Upper lobe of left lung (tissue), 6 donors: ENCODE measurements around the gene GEMIN2. TPM values are rescaled to one million over a fixed set of nuclear protein-coding genes. Genes with fewer than 3 reads are reported as not detected.
"Not testable (repeated sequence)": the region's sequence is repeated elsewhere in the genome, so short reads cannot be mapped to it uniquely, and the experiment has no call there.

ENCODE experiments used
- ATAC-seq, 2 donors: fragments of 200-7000 bp; cut with Tn5 transposase; one replicate each; pipeline ENCODE4 v1.9.1; 2022; ENCODE audit warnings: mild to moderate bottlenecking in 2 of 2, moderate library complexity in 2 of 2; ENCODE audit not compliant: low FRiP score in 2 of 2
- DNase-seq, 2 donors: peaks; one replicate each; pipeline ENCODE4 v3.0.0-alpha.2; 2019 to 2020
- H3K27ac ChIP-seq, 4 donors: fragments of 200-600 bp; sonication (generic); one replicate each; pipeline ENCODE4 v1.5.1; 2016 to 2019
- H3K27me3 ChIP-seq, 4 donors: fragments of 200-600 bp; sonication (generic); one replicate each; pipeline ENCODE4 v1.5.1; 2017 to 2019
- H3K36me3 ChIP-seq, 4 donors: fragments of 200-600 bp; sonication (generic); one replicate each; pipeline ENCODE4 v1.5.1; 2016 to 2019
- H3K4me1 ChIP-seq, 4 donors: fragments of 200-600 bp; sonication (generic); one replicate each; pipeline ENCODE4 v1.5.1; 2018 to 2019
- H3K4me3 ChIP-seq, 4 donors: fragments of 200-600 bp; sonication (generic); one replicate each; pipeline ENCODE4 v1.5.1; 2017 to 2019; ENCODE audit warnings: mild to moderate bottlenecking in 2 of 4, moderate library complexity in 1 of 4
- H3K9me3 ChIP-seq, 4 donors: fragments of 200-600 bp; sonication (generic); one replicate each; pipeline ENCODE4 v1.5.1; 2018 to 2019
- EP300 ChIP-seq, 4 donors: sonication (generic); formaldehyde crosslinking; IDR thresholded peaks; one replicate each; pipeline ENCODE4 v1.5.1; 2017; ENCODE audit warnings: antibody characterized with exemption in 4 of 4, control low read depth in 2 of 4
- POLR2A ChIP-seq, 4 donors: fragments of 450-650 bp; IDR thresholded peaks; one replicate each; pipeline ENCODE4 v1.5.1; 2016 to 2017; ENCODE audit warnings: antibody characterized with exemption in 4 of 4, mild to moderate bottlenecking in 2 of 4
- POLR2AphosphoS5 ChIP-seq, 2 donors: sonication (generic); formaldehyde crosslinking; IDR thresholded peaks; one replicate each; pipeline ENCODE4 v1.5.1; 2017; ENCODE audit warnings: antibody characterized with exemption in 2 of 2
- WGBS, 2 donors: methylation state at CpG; one replicate each; pipeline ENCODE4 v1.1.5; 2017 to 2018; 5-methylcytosine and 5-hydroxymethylcytosine counted together
- total RNA-seq, 6 donors: library from RNA; depleted of rRNA in 4 of 6; stranded (reverse); fragments of >200 nt in 4 of 6; gene quantifications; one replicate each; pipeline versions ENCODE4 v1.1.0 to v1.2.1, GENCODE V29; 2016 to 2021
- TF ChIP-seq, protein P1 (sequence below), 6 experiments: fragments of 450-650 bp in 4 of 6; fragments of 200-600 bp in 2 of 6; sonication (generic) in 2 of 6; IDR thresholded peaks; one replicate each; pipeline ENCODE4 v1.5.1; 2016 to 2019; ENCODE audit warnings: antibody characterized with exemption in 6 of 6
- donor health status: DM: no; HTN: no; CAD: no; lungs with moderate emphysema.
- donor health status: DM: no; HTN: yes; CAD: no; lungs with severe emphysema.

Gene GEMIN2
- total RNA-seq, 6 donors from 2014 or later, result 8.1 to 26.1 (median 12.8) TPM

DNA sequence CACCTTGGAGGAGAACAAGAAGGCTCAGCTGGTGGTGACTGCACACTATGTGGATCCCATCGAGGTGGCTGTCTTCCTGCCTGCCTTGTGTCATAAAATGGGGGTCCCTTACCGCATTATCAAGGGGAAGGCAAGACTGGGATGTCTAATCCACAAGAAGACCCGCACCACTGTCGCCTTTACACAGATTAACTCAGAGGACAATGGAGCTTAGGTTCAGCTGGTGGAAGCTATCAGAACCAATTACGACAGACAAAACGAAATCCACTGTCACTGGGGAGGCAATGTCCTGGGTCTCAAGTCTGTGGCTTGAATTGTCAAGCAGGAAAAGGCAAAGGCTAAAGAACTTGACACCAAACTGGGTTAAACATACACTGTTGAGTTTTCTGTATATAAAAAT lies 43.4 kb downstream of the GEMIN2 start:
- no peak for DNase-seq
- no peak for ATAC-seq
- WGBS, 2 donors, result 98 to 99% methylated on average over 6 of the region's 6 CpGs
- TF ChIP-seq, protein P1, sequence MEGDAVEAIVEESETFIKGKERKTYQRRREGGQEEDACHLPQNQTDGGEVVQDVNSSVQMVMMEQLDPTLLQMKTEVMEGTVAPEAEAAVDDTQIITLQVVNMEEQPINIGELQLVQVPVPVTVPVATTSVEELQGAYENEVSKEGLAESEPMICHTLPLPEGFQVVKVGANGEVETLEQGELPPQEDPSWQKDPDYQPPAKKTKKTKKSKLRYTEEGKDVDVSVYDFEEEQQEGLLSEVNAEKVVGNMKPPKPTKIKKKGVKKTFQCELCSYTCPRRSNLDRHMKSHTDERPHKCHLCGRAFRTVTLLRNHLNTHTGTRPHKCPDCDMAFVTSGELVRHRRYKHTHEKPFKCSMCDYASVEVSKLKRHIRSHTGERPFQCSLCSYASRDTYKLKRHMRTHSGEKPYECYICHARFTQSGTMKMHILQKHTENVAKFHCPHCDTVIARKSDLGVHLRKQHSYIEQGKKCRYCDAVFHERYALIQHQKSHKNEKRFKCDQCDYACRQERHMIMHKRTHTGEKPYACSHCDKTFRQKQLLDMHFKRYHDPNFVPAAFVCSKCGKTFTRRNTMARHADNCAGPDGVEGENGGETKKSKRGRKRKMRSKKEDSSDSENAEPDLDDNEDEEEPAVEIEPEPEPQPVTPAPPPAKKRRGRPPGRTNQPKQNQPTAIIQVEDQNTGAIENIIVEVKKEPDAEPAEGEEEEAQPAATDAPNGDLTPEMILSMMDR (IDR thresholded peaks at IDR 0.05), result no peak
- no peak for TF ChIP-seq POLR2AphosphoS5 (IDR thresholded peaks at IDR 0.05)
- H3K4me3 ChIP-seq, result no peak overlapping the region
- no peak overlapping the region for H3K27ac ChIP-seq
- H3K4me1 ChIP-seq, result no peaks in the 10 kb centered on the region
- peaks cover 26 to 93% (median 44%) of the 10 kb centered on the region in 4 donors for H3K36me3 ChIP-seq
- H3K27me3 ChIP-seq, result no peaks in the 10 kb centered on the region
- H3K9me3 ChIP-seq, result no peaks in the 10 kb centered on the region

DNA sequence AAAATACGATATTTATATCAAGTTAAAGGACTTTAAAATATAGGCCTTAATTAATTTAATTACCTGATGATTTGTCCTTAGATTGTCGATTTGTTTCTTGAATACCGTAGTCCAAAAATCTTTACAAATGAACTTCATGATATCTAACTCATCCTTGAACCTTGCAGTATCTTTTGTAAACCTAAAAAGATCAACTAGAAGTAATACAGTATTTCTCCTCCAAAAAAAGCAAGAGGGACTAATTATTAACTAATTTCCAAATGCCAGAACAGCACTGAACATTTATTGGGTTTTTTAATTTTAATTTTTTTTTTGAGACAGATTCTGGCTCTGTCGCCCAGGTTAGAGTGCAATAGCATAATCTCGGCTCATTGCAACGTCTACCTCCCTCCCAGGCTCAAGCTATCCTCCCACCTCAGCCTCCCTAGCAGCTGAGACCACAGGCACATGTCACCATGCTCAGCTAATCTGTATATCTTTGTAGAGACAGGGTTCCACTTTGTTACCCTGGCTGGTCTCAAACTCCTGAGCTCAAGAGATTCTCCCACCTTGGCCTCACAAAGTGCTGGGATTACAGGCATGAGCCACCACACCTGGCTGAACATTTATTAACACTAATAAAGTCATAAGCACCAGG lies 44.2 kb downstream of the GEMIN2 start:
- no peaks in the 10 kb centered on the region for H3K4me1 ChIP-seq
- H3K27ac ChIP-seq, result no peak overlapping the region
- H3K4me3 ChIP-seq, result no peak overlapping the region
- ATAC-seq (no peak), DNase-seq (no peak)
- H3K9me3 ChIP-seq, result no peaks in the 10 kb centered on the region
- peaks cover 21 to 93% (median 42%) of the 10 kb centered on the region in 4 donors for H3K36me3 ChIP-seq
- TF ChIP-seq, protein P1 (IDR thresholded peaks at IDR 0.05), result no peak
- TF ChIP-seq POLR2A (IDR thresholded peaks at IDR 0.05), result no peak
- no peak for TF ChIP-seq POLR2AphosphoS5 (IDR thresholded peaks at IDR 0.05)
- no peak for TF ChIP-seq EP300 (IDR thresholded peaks at IDR 0.05)
- H3K27me3 ChIP-seq, result no peaks in the 10 kb centered on the region
- WGBS, 2 donors, result 86 to 92% methylated on average over 6 of the region's 6 CpGs

DNA sequence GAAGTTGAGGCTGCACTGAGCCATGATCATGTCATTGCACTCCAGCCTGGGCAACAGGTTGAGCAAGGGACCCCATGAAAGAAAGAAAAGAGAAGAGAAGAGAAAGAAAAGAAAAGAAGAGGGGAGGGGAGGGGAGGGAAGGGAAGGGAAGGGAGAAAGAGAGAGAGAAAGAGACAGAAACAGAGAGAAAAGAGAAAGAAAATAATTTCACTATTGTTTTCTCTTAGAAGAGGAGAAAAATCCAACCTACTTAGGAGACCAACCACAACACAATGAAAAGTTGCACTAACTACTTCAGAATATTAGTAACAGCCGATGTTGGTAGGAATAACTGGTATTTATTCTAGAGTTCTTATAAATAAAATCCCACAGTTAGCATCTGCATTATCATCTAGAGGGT lies 46.4 kb downstream of the GEMIN2 start:
- H3K4me1 ChIP-seq, result no peaks in the 10 kb centered on the region
- peaks cover 21 to 82% (median 45%) of the 10 kb centered on the region in 4 donors for H3K36me3 ChIP-seq
- 94 to 98% methylated on average over 1 of the region's 1 CpG for WGBS, 2 donors
- no peak for ATAC-seq
- H3K27ac ChIP-seq, result no peak overlapping the region
- TF ChIP-seq EP300 (IDR thresholded peaks at IDR 0.05), result no peak
- TF ChIP-seq POLR2A (IDR thresholded peaks at IDR 0.05), result no peak
- no peak for TF ChIP-seq POLR2AphosphoS5 (IDR thresholded peaks at IDR 0.05)
- TF ChIP-seq, protein P1 (IDR thresholded peaks at IDR 0.05), result no peak
- H3K4me3 ChIP-seq, result no peak overlapping the region
- no peak for DNase-seq
- H3K27me3 ChIP-seq, result no peaks in the 10 kb centered on the region
- no peaks in the 10 kb centered on the region for H3K9me3 ChIP-seq

DNA sequence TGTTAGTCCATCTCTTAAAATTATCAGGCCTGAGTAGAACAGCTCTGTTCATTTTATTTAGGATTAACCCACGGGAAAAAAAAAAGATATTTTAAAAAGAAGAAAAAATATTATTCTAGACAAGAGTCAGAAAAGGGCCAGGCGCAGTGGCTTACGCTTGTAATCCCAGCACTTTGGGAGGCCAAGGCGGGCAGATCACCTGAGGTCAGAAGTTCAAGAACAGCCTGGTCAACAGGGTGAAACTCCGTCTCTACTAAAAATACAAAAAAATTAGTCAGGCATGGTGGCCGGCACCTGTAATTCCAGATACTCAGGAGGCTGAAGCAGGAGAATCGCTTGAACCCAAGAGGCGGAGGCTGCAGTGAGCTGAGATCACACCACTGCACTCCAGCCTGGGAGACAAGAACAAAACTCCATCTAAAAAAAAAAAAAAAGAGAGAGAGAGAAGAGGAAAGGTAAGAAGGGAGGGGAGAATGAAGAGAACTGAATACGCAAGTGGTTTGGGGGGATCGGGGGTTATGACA lies 53.7 kb downstream of the GEMIN2 start:
- Histone ChIP-seq H3K36me3 (peaks cover 0 to 16% (median 9%) of the 10 kb centered on the region in 4 donors), H3K4me3 (peak overlapping the region in 1 of 4 donors; percentile 88), H3K4me1 (peaks cover 13 to 41% (median 24%) of the 10 kb centered on the region in 4 donors)
- not testable (repeated sequence) for H3K27me3 ChIP-seq, H3K9me3 ChIP-seq, ATAC-seq, DNase-seq, H3K27ac ChIP-seq
- 89 to 93% methylated on average over 10 of the region's 10 CpGs for WGBS, 2 donors

DNA sequence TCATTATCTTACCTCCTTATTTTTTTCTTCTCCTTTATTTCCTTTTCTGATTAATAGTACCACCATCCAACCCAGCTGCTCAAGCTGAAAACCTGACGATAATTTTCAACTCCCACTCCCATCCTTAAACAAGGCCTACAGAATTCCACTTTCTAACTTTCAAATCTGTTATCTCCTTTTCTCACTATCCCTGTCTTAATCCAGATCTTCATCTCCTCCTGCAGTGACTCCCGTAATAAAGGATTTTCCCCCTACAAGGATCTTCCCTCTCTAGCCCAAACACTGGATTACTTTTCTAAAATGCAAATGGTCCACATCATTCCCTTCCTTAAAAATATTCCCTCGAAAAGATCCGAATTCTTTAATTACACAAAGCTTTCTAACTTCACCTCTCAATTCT lies 54.5 kb downstream of the GEMIN2 start:
- peak overlapping the region in 1 of 4 donors; percentile 97 for H3K27ac ChIP-seq
- H3K9me3 ChIP-seq, result no peaks in the 10 kb centered on the region

More for the DNA sequence above, 54.5 kb downstream of the GEMIN2 start:
- TF ChIP-seq, protein P1 (IDR thresholded peaks at IDR 0.05), result no peak
- TF ChIP-seq POLR2AphosphoS5 (IDR thresholded peaks at IDR 0.05), result no peak
- TF ChIP-seq POLR2A (IDR thresholded peaks at IDR 0.05), result no peak
- no peak for TF ChIP-seq EP300 (IDR thresholded peaks at IDR 0.05)
- H3K4me3 ChIP-seq, result peak overlapping the region in 3 of 4 donors; percentile 88 to 89 (median 88)
- DNase-seq (no peak), ATAC-seq (no peak)
- peaks cover 0 to 10% (median 6%) of the 10 kb centered on the region in 4 donors for H3K36me3 ChIP-seq
- no peaks in the 10 kb centered on the region for H3K27me3 ChIP-seq
- WGBS, 2 donors, result 64 to 71% methylated on average over 4 of the region's 4 CpGs
- peaks cover 13 to 41% (median 24%) of the 10 kb centered on the region in 4 donors for H3K4me1 ChIP-seq
